ENCODE measurements around the gene RAD54L.
"Not testable (repeated sequence)": the region's sequence is repeated elsewhere in the genome, so short reads cannot be mapped to it uniquely, and the experiment has no call there.

The RAD54L gene

DNA sequence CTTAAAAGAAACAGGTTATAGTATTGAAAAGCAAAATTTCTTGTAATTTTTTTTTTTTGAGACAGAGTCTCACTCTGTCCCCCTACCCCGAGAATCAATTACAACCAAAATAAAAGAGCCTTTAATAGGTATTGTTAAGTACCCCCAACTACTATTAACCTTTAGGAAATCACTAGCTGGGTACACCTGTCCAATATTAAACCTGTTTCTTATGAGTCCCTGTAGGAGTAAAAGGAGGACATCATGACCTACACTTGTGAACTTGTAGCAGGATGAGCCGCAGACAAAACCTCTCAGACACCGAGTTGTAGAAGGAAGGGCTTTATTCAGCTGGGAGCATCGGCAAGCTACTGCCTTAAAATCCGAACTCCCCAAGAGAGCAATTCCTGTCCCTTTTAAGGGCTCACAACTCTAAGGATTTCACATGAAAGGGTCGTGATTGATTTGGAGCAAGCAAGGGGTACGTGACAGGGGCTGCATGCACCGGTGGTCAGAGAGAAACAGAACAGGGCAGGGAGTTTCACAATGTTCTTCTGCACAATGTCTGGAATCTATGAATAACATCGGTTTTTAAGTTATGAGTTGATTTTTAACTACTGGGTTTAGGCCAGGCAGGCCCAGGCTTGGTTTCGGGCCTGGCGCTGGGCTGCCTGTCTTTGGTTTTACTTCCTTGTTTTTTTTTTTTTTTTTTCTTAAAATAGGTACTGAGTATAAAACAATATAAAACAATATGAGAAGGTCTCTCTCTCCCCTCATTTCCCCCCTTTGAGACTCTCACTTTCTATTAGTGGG lies 77.9 kb downstream of the RAD54L start:
- not testable (repeated sequence) for DNase-seq

Data from NCI-H2171 (cell line).